IMR-90 (cell line): ENCODE results near the gene FRAS1. TPM values are rescaled to one million over a fixed set of nuclear protein-coding genes. Genes with fewer than 3 reads are reported as not detected.

ENCODE experiments used
- ATAC-seq: fragments of 200-7000 bp; cut with Tn5 transposase; 2 replicates; pipeline ENCODE4 v1.9.1; 2020; ENCODE audit warnings: low read depth, mild to moderate bottlenecking, moderate library complexity
- BruUV-seq: library from RNA; stranded (reverse); fragments of 400-500 nt; replicated peaks from 2 replicates; lab custom pipeline; 2021; lab: Mats Ljungman, UMichigan
- CTCF ChIA-PET: fragments of 300-600 bp; formaldehyde crosslinking; extraction: SDS; loops from one replicate; lab custom pipeline; 2021; ENCODE audit warnings: antibody characterized with exemption; lab: Yijun Ruan, JAX
- POLR2A ChIA-PET: fragments of 300-600 bp; sonication (Branson Sonifier 250); formaldehyde crosslinking; loops from one replicate; lab custom pipeline; 2022; ENCODE audit warnings: antibody characterized with exemption; ENCODE audit not compliant: unreplicated experiment; lab: Charles Lee
- DNase-seq: peaks from one replicate; pipeline ENCODE4 v3.0.0; 2013
- H2AFZ ChIP-seq: replicated peaks from 2 replicates; pipeline ENCODE3; 2013; ENCODE audit warnings: low read length, mild to moderate bottlenecking; ENCODE audit not compliant: poor library complexity
- H2AK5ac ChIP-seq: 2 replicates; pipeline ENCODE4 v1.6.1; 2013; ENCODE audit warnings: low read depth, low read length, inconsistent platforms
- H2AK9ac ChIP-seq: replicated peaks from 2 replicates; pipeline ENCODE3; 2013; ENCODE audit warnings: mild to moderate bottlenecking, low read depth, low read length, moderate library complexity; ENCODE audit not compliant: poor library complexity
- H2BK120ac ChIP-seq: 2 replicates; pipeline ENCODE4 v1.6.1; 2013; ENCODE audit warnings: low read depth, low read length, inconsistent platforms
- H2BK15ac ChIP-seq: 3 replicates; pipeline ENCODE4 v1.6.1; 2013; ENCODE audit warnings: low read depth, low read length, inconsistent platforms
- H2BK20ac ChIP-seq: 2 replicates; pipeline ENCODE4 v1.6.1; 2013; ENCODE audit warnings: low read depth, mild to moderate bottlenecking, inconsistent platforms, low read length, moderate library complexity
- H2BK5ac ChIP-seq: 2 replicates; pipeline ENCODE4 v1.6.1; 2013; ENCODE audit warnings: mild to moderate bottlenecking, low read depth, low read length, inconsistent platforms; ENCODE audit not compliant: poor library complexity, severe bottlenecking
- H3K14ac ChIP-seq: replicated peaks from 2 replicates; pipeline ENCODE4 v1.6.1; 2013; ENCODE audit warnings: low read depth, low read length, inconsistent platforms
- H3K18ac ChIP-seq: 2 replicates; pipeline ENCODE4 v1.6.1; 2013; ENCODE audit warnings: low read depth, low read length, control low read depth
- H3K23ac ChIP-seq: 2 replicates; pipeline ENCODE4 v1.6.1; 2013; ENCODE audit warnings: low read depth, low read length, inconsistent platforms
- H3K27ac ChIP-seq: 2 replicates; pipeline ENCODE4 v1.5.1; 2013; ENCODE audit warnings: mild to moderate bottlenecking, control low read depth, low read length; ENCODE audit not compliant: insufficient read depth
- H3K27me3 ChIP-seq: 2 replicates; pipeline ENCODE4 v1.6.1; 2013; ENCODE audit warnings: low read length; ENCODE audit not compliant: control insufficient read depth, insufficient read depth
- H3K36me3 ChIP-seq: 2 replicates; pipeline ENCODE4 v1.6.1; 2013; ENCODE audit warnings: low read length, mixed read lengths; ENCODE audit not compliant: control insufficient read depth, insufficient read depth
- H3K4ac ChIP-seq: 2 replicates; pipeline ENCODE4 v1.6.1; 2013; ENCODE audit warnings: low read depth, low read length, inconsistent platforms
- H3K4me1 ChIP-seq: 2 replicates; pipeline ENCODE4 v1.6.1; 2013; ENCODE audit warnings: low read length, mixed read lengths; ENCODE audit not compliant: control insufficient read depth, insufficient read depth
- H3K4me2 ChIP-seq: 2 replicates; pipeline ENCODE4 v1.6.1; 2013; ENCODE audit warnings: low read depth, mild to moderate bottlenecking, control low read depth, low read length, moderate library complexity
- H3K4me3 ChIP-seq: 2 replicates; pipeline ENCODE4 v1.5.1; 2013; ENCODE audit warnings: low read depth, mild to moderate bottlenecking, control low read depth, low read length, moderate library complexity; ENCODE audit not compliant: insufficient read depth
- H3K56ac ChIP-seq: 2 replicates; pipeline ENCODE4 v1.6.1; 2013; ENCODE audit warnings: low read length, inconsistent platforms; ENCODE audit not compliant: insufficient read depth; ENCODE audit errors: extremely low read depth
- H3K79me1 ChIP-seq, 2 experiments: 2 replicates each; pipeline ENCODE4 v1.6.1; 2013; ENCODE audit warnings: low read length in 2 of 2, inconsistent platforms in 1 of 2, low read depth in 1 of 2
- H3K9ac ChIP-seq: 2 replicates; pipeline ENCODE4 v1.6.1; 2013; ENCODE audit warnings: low read depth, low read length, control low read depth
- H3K9me1 ChIP-seq: 2 replicates; pipeline ENCODE4 v1.6.1; 2013; ENCODE audit warnings: low read length, inconsistent platforms; ENCODE audit not compliant: insufficient read depth
- H3K9me3 ChIP-seq: 2 replicates; pipeline ENCODE4 v1.6.1; 2013; ENCODE audit warnings: low read length; ENCODE audit not compliant: control insufficient read depth, insufficient read depth
- H4K20me1 ChIP-seq: 2 replicates; pipeline ENCODE4 v1.6.1; 2013; ENCODE audit warnings: low read length, inconsistent platforms; ENCODE audit not compliant: insufficient read depth
- H4K5ac ChIP-seq: 2 replicates; pipeline ENCODE4 v1.6.1; 2013; ENCODE audit warnings: mild to moderate bottlenecking, low read depth, low read length, control low read depth
- H4K8ac ChIP-seq, 2 experiments: 2 replicates each; pipeline ENCODE4 v1.6.1; 2013; ENCODE audit warnings: low read depth in 2 of 2, low read length in 2 of 2, control low read depth in 1 of 2, inconsistent platforms in 1 of 2
- H4K91ac ChIP-seq: 2 replicates; pipeline ENCODE4 v1.6.1; 2013; ENCODE audit warnings: low read depth, low read length, inconsistent platforms; ENCODE audit not compliant: insufficient read depth
- BHLHE40 ChIP-seq: fragments of 150-350 bp; IDR thresholded peaks from 2 replicates; pipeline ENCODE4 v1.6.1; 2016; ENCODE audit warnings: mild to moderate bottlenecking, low read depth, low read length
- CEBPB ChIP-seq: IDR thresholded peaks from 2 replicates; pipeline ENCODE4 v1.6.1; 2012; ENCODE audit warnings: low read depth, low read length, improper control_type of control experiment
- CHD1 ChIP-seq: IDR thresholded peaks from 2 replicates; pipeline ENCODE4 v1.6.1; 2012; ENCODE audit warnings: low read depth, low read length, improper control_type of control experiment
- FOS ChIP-seq: fragments of 150-350 bp; IDR thresholded peaks from 2 replicates; pipeline ENCODE4 v1.6.1; 2016; ENCODE audit warnings: low read depth, low read length
- MAFK ChIP-seq: IDR thresholded peaks from 2 replicates; pipeline ENCODE4 v1.6.1; 2012; ENCODE audit warnings: low read depth, low read length, improper control_type of control experiment
- MXI1 ChIP-seq: IDR thresholded peaks from 2 replicates; pipeline ENCODE4 v1.6.1; 2012; ENCODE audit warnings: low read depth, mild to moderate bottlenecking, low read length, moderate library complexity, borderline replicate concordance
- NFE2L2 ChIP-seq: fragments of 150-350 bp; IDR thresholded peaks from 2 replicates; pipeline ENCODE4 v1.6.1; 2016; ENCODE audit warnings: low read depth, mild to moderate bottlenecking, low read length
- POLR2A ChIP-seq: IDR thresholded peaks from 2 replicates; pipeline ENCODE4 v1.6.1; 2012; ENCODE audit warnings: mild to moderate bottlenecking, low read depth, low read length
- RAD21 ChIP-seq: IDR thresholded peaks from 2 replicates; pipeline ENCODE4 v1.6.1; 2012; ENCODE audit warnings: low read length, improper control_type of control experiment
- RFX5 ChIP-seq: IDR thresholded peaks from 2 replicates; pipeline ENCODE4 v1.8.0; 2012; ENCODE audit warnings: low read depth, mild to moderate bottlenecking, low read length, moderate library complexity
- SMC3 ChIP-seq: fragments of 150-350 bp; IDR thresholded peaks from 2 replicates; pipeline ENCODE4 v1.6.1; 2016; ENCODE audit warnings: low read depth, mild to moderate bottlenecking, antibody characterized with exemption, low read length, moderate library complexity
- WGBS, 2 experiments: methylation state at CpG; one replicate each; pipeline versions ENCODE4 v1.1.5 to v1.1.7; 2013; ENCODE audit warnings: missing lambda C conversion rate in 2 of 2; ENCODE audit not compliant: insufficient read length in 1 of 2; ENCODE audit errors: extremely low coverage in 2 of 2; 5-methylcytosine and 5-hydroxymethylcytosine counted together
- dilution Hi-C: fragments of 300-500 bp; cut with HindIII; formaldehyde crosslinking; loops from one replicate; pipeline ENCODE4 v1.14.3; 2018; ENCODE audit warnings: low sequenced_read_pairs; ENCODE audit not compliant: unreplicated experiment
- in situ Hi-C: fragments of 300-500 bp; cut with MboI; formaldehyde crosslinking; loops from 3 replicates; pipeline ENCODE4 v1.14.3; 2019; ENCODE audit warnings: low sequenced_read_pairs, inconsistent platforms, mixed read lengths
- intact Hi-C: fragments of 100-400 bp; cut with micrococcal nuclease; formaldehyde crosslinking; loops from 2 replicates; pipeline ENCODE4 v1.10.0; 2022
- polyA plus RNA-seq, 3 experiments: library from polyadenylated mRNA; depleted of rRNA; stranded (reverse); fragments of >200 nt; gene quantifications; 2 replicates each; pipeline ENCODE4 v1.2.3, GENCODE V29; 2012; ENCODE audit warnings: low replicate concordance in 1 of 3
- total RNA-seq: library from RNA; depleted of rRNA; stranded (reverse); fragments of >200 nt; gene quantifications from 2 replicates; pipeline ENCODE4 v1.2.3, GENCODE V29; 2012
- TF ChIP-seq, protein P1 (sequence below): conservative IDR thresholded peaks from 2 replicates; pipeline ENCODE4 v1.5.1; 2012; ENCODE audit warnings: mild to moderate bottlenecking, low read depth, low read length, improper control_type of control experiment
- TF ChIP-seq, protein P2 (sequence below): fragments of 150-350 bp; IDR thresholded peaks from 2 replicates; pipeline ENCODE4 v1.6.1; 2017; ENCODE audit warnings: mild to moderate bottlenecking, antibody characterized with exemption, low read length, low read depth
- TF ChIP-seq, protein P3 (sequence below): fragments of 150-350 bp; IDR thresholded peaks from 2 replicates; pipeline ENCODE4 v1.6.1; 2016; ENCODE audit warnings: low read depth, mild to moderate bottlenecking, low read length, moderate library complexity, borderline replicate concordance

Gene FRAS1
- total and polyA plus RNA-seq, 2 of the 4 experiments (the other 2 are of a cell fraction): under 0.01 to 0.03 TPM

DNA sequence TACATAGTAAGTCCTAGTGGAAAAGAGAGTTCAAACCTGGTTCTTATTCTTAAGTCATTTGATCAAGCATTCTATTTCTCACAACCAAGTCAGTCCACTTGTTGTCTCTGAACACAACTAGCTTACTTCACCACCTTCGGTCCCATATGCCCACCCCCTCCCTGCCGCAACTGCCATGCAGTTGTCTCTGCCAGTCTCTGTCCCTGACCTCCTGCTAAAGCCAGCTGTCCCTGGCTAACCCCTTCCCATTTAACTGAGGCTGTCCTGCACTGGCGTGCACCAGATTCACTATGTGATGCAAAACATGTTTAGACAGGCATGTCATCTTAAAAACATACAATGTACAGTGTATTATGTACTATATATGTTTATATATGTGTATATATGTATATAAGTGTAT, 12.7 kb downstream of the FRAS1 start:
- no TSS peak for BruUV-seq
- Histone ChIP-seq H3K27me3 (no peaks in the 10 kb centered on the region), H3K79me1 (no peaks in the 10 kb centered on the region), H3K36me3 (no peaks in the 10 kb centered on the region), H2BK120ac (no peak overlapping the region), H3K9ac (no peak overlapping the region), H2AFZ (no peak overlapping the region), H2BK20ac (no peak overlapping the region), H2BK5ac (no peak overlapping the region), H3K4ac (no peak overlapping the region), H2AK9ac (no peak overlapping the region), H4K8ac (no peak overlapping the region), H3K23ac (no peak overlapping the region), H3K4me1 (no peaks in the 10 kb centered on the region), H3K4me2 (no peak overlapping the region), H3K56ac (no peak overlapping the region), H4K91ac (no peak overlapping the region), H3K9me3 (no peaks in the 10 kb centered on the region), H3K4me3 (no peak overlapping the region), H3K14ac (no peak overlapping the region), H3K18ac (no peak overlapping the region), H2AK5ac (no peak overlapping the region), H4K5ac (no peak overlapping the region), H3K9me1 (no peaks in the 10 kb centered on the region), H2BK15ac (no peak overlapping the region), H3K27ac (no peak overlapping the region), H4K20me1 (no peaks in the 10 kb centered on the region)
- ChIA-PET CTCF (no interaction called here), POLR2A (no interaction called here)
- DNase-seq (no peak), ATAC-seq (no peak)
- in situ Hi-C loops: no loop called here
- WGBS, 2 experiments: 60% methylated on average over 2 of the region's 3 CpGs; no CpG with 5 or more reads in 1 of the 2 experiments
- intact Hi-C loops: no loop called here
- TF ChIP-seq SMC3: no peak
- no peak for TF ChIP-seq CHD1
- no peak for TF ChIP-seq RFX5
- no peak for TF ChIP-seq FOS
- TF ChIP-seq MAFK: no peak
- TF ChIP-seq, protein P1, sequence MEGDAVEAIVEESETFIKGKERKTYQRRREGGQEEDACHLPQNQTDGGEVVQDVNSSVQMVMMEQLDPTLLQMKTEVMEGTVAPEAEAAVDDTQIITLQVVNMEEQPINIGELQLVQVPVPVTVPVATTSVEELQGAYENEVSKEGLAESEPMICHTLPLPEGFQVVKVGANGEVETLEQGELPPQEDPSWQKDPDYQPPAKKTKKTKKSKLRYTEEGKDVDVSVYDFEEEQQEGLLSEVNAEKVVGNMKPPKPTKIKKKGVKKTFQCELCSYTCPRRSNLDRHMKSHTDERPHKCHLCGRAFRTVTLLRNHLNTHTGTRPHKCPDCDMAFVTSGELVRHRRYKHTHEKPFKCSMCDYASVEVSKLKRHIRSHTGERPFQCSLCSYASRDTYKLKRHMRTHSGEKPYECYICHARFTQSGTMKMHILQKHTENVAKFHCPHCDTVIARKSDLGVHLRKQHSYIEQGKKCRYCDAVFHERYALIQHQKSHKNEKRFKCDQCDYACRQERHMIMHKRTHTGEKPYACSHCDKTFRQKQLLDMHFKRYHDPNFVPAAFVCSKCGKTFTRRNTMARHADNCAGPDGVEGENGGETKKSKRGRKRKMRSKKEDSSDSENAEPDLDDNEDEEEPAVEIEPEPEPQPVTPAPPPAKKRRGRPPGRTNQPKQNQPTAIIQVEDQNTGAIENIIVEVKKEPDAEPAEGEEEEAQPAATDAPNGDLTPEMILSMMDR: no peak
- TF ChIP-seq NFE2L2: no peak
- TF ChIP-seq, protein P2, sequence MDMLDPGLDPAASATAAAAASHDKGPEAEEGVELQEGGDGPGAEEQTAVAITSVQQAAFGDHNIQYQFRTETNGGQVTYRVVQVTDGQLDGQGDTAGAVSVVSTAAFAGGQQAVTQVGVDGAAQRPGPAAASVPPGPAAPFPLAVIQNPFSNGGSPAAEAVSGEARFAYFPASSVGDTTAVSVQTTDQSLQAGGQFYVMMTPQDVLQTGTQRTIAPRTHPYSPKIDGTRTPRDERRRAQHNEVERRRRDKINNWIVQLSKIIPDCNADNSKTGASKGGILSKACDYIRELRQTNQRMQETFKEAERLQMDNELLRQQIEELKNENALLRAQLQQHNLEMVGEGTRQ: no peak
- no peak for TF ChIP-seq CEBPB
- no peak for TF ChIP-seq POLR2A
- TF ChIP-seq RAD21: no peak
- TF ChIP-seq, protein P3, sequence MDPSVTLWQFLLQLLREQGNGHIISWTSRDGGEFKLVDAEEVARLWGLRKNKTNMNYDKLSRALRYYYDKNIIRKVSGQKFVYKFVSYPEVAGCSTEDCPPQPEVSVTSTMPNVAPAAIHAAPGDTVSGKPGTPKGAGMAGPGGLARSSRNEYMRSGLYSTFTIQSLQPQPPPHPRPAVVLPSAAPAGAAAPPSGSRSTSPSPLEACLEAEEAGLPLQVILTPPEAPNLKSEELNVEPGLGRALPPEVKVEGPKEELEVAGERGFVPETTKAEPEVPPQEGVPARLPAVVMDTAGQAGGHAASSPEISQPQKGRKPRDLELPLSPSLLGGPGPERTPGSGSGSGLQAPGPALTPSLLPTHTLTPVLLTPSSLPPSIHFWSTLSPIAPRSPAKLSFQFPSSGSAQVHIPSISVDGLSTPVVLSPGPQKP: no peak
- no peak for TF ChIP-seq MXI1
- no peak for TF ChIP-seq BHLHE40
- dilution Hi-C loops: no loop called here
